Measurements from ENCODE around the gene CRYL1. TPM values are rescaled to one million over a fixed set of nuclear protein-coding genes. Genes with fewer than 3 reads are reported as not detected.

The CRYL1 gene
- total RNA-seq, 1 experiment from 2014 or later, result 26.5 TPM

- Histone ChIP-seq H3K9me2 (ENCODE audit: insufficient read depth) (no peaks in the 10 kb centered on the region), H4K20me1 (ENCODE audit: insufficient read depth) (no peaks in the 10 kb centered on the region), H3K4me3 (replicated peaks in 1 of 2; ENCODE audit: low read depth in 1 of 2, low read length in 2 of 2) (no peak overlapping the region), H3K27me3 (ENCODE audit: insufficient read depth, low read length) (no peaks in the 10 kb centered on the region), H3K4me1 (ENCODE audit: control insufficient read depth in 1 of 2, insufficient read depth in 2 of 2, low read length in 2 of 2) (peaks cover 8% of the 10 kb centered on the region in 2 experiments), H3K9me3 (ENCODE audit: control insufficient read depth in 1 of 2, insufficient read depth in 1 of 2, low read depth in 1 of 2, low read length in 2 of 2) (no peaks in the 10 kb centered on the region), H3K36me3 (ENCODE audit: control insufficient read depth in 1 of 2, insufficient read depth in 2 of 2, low read length in 2 of 2) (no peaks in the 10 kb centered on the region), H3K9ac (ENCODE audit: low read length) (no peak overlapping the region), H3K79me2 (ENCODE audit: insufficient read depth, low read length) (no peaks in the 10 kb centered on the region), H3K27ac (ENCODE audit: low read depth, low read length) (no peak overlapping the region), H3K4me2 (ENCODE audit: low read length) (no peak overlapping the region), H2AFZ (ENCODE audit: low read depth, low read length, poor library complexity, severe bottlenecking) (no peak overlapping the region)
- ChIA-PET CTCF (no interaction called here), POLR2A (no interaction called here), RAD21 (ENCODE audit: low non-redundant PET in 1 of 2, low total read pairs in 2 of 2, uncharacterized antibody in 2 of 2, unreplicated experiment in 2 of 2) (no interaction called here)
- DNase-seq (ENCODE audit: low read depth, low spot score), result no peak
- BruUV-seq (replicated peaks), result no TSS peak
- no peak for ATAC-seq
- TF ChIP-seq JUND (IDR thresholded peaks at IDR 0.05) (no peak), REST (IDR thresholded peaks at IDR 0.05; ENCODE audit: low read depth) (no peak), ATF3 (IDR thresholded peaks at IDR 0.05) (no peak), MAX (IDR thresholded peaks at IDR 0.05) (no peak), CEBPB (IDR thresholded peaks at IDR 0.05; ENCODE audit: low read depth) (no peak), SRF (IDR thresholded peaks at IDR 0.05; ENCODE audit: low read depth) (no peak), ZFX (IDR thresholded peaks at IDR 0.05) (no peak), SP1 (IDR thresholded peaks at IDR 0.05; ENCODE audit: low read depth) (no peak), ZNF274 (IDR thresholded peaks at IDR 0.05; ENCODE audit: low read depth, low read length) (no peak), ELF1 (IDR thresholded peaks at IDR 0.05; ENCODE audit: borderline replicate concordance, low read depth) (no peak), EGR1 (IDR thresholded peaks at IDR 0.05; ENCODE audit: low read depth) (no peak)
- intact Hi-C loops (cut with micrococcal nuclease), result no loop called here
Observed at GRCh38 chr13:20369886-20370361, 155.7 kb downstream of the CRYL1 start.

All from HCT116 (cell line).